ENCODE measurements around the gene PSMC3IP.

GRCh38 chr17:42531455-42532354 is 45.8 kb downstream of the PSMC3IP start:
- TF ChIP-seq CTCF (IDR thresholded peaks at IDR 0.05) (peak in 11 of 12 donors; percentile 19 to 64 (median 46)), POLR2A (IDR thresholded peaks at IDR 0.05) (no peak)
